ENCODE results near the gene ATP13A3.
"Not testable (repeated sequence)": the region's sequence is repeated elsewhere in the genome, so short reads cannot be mapped to it uniquely, and the experiment has no call there.

Gene ATP13A3

GRCh38 chr3:194497799-194498575 lies 11.2 kb upstream of the ATP13A3 start:
- no peak for DNase-seq

DNA sequence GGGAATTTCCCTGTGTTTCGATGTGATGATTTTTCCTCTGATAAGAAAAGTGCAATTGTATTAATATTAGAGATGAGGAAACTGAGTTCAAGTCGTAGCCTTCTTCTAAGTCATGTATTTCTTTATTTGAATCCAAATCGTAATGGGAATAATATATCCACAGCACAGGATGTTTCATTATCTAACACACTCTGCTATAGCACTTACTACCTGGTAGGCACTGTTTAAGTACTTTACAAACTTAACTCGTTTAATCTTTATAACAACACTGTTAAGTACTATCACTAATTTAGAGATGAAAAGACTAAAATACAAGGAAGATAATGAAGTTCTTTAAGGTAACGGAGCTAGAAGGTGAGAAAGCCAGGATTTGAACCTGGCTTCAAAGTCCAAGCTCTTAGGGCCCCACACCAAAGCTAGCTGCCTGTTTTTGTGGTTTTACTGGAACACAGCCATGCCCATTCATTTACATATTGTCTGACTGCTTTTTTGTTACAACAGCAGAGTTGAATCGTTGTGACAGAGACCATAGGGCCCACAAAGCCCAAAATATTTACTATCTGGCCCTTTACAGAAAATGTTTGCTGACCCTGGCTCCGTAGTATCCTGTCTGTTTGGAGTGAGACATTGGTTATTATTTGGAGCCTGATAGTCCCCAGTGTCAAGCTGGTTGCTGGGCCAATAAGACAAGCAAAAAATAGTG lies 9.6 kb upstream of the ATP13A3 start:
- DNase-seq = no peak

DNA sequence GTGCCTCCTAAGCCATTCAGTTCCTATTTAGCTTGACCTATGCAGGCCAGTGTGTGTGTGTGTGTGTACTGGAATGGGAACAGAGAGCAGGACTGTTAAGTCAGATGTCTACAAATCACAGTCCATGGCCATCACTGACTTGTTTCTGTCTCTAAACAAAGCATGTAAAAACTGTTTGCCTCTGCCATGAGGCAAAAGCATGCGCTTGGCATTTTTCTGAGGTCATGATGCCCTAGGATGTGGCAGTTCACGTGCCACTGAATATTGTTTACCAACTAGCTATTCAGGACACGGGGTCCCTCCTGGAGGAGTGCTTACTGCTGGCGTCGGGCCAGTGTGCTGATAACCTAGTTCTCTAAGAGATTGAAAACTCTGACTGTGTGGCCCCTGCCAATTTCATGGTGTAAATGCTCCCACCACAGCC lies 8.2 kb upstream of the ATP13A3 start:
- DNase-seq = no peak

DNA sequence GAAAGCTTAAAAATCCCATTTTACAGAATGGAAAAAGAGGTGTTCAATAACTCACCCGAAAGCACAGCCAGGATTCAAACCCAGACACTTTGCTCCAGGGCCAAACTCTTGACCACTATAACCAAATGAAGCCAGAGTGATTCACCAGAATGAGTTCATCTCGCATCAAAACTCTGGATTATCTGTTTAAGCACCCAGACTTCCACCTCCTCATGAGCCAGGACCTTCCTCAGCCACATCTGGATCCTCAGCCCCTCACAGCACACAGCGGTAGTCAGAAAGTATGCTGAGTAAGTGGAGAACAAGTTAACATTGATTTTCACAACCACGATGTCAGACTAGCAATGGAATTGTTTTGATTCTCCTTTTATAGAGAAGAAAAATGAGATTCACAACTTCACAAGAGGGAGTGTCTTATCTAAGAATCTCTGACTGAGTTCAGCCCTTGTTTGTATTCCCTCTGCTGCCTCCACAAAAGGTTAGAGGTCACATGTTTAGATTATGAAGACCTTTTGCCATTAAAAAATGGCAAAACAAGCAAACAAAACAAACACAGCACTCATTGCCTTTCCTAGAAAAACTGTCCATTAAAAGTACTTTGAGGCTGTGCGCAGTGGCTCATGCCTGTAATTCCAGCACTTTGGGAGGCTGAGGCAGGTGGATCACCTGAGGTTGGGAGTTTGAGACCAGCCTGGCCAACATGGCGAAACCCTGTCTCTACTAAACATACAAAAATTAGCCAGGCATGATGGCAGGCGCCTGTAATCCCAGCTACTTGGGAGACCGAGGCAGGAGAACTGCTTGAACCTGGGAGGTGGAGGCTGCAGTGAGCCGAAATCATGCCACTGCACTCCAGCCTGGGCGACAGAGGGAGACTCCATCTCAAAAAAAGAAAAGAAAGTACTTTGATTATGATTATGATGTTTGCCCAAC lies 7.5 kb upstream of the ATP13A3 start:
- DNase-seq = not testable (repeated sequence)

DNA sequence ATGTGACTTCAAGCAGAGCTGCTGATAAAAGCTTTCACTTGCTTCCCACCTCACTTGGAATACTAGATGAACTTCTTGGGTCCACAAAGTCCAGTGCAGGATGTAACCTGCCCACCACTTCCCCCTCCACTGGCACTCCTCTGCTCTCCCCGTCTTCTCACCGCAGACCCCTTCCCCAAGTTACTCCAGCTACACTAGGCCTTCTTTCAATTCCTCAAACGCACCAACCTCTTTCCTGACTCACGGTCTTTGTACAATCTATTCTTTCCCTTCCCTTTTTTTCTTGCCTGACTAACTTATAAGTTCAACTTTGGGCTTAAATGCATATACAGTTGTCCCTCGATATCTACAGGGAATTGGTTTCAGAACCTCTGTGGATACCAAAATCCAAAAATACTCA lies 5.2 kb upstream of the ATP13A3 start:
- DNase-seq = peak; percentile 93

DNA sequence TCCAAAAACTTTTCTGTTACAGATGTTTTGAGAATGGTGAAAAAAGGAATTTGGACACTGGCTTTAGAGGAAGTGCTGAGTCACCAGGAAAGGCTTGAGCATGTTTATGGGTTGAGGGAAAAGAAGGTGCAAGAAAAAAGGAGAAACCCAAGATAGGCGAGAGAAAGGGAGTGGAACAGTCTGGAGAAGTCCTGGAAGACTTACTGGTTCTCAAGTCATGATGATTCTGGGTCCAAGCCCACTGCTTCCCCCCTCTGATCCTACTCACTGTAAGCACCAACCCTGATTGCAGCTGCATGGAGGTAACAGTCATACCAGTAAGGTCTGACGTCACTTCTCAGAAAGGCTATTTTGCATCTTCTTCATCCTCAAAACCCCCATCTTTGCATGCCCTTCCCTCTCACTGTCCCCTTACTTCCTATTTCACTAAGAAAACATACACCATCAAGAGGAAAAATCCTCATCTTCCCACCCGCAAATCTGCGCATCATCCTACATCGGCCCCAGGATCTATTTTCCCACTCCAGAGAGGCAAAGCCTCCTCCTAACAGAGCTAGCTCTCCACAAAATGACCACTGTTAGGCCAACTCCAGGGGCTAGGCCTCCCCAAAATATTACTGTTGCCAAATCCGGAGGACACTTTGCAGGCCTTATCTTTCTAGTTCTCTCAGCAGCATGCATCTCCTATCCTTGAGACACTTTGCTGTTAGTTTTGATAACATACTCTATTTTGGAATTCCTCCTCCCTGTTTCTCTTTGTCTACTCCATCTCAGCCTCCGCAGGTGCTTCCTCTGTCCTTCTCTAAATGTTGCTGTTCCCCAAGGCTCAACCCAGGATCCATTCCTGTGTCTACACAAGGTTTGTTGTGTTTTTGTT lies 3.2 kb upstream of the ATP13A3 start:
- no peak for DNase-seq

DNA sequence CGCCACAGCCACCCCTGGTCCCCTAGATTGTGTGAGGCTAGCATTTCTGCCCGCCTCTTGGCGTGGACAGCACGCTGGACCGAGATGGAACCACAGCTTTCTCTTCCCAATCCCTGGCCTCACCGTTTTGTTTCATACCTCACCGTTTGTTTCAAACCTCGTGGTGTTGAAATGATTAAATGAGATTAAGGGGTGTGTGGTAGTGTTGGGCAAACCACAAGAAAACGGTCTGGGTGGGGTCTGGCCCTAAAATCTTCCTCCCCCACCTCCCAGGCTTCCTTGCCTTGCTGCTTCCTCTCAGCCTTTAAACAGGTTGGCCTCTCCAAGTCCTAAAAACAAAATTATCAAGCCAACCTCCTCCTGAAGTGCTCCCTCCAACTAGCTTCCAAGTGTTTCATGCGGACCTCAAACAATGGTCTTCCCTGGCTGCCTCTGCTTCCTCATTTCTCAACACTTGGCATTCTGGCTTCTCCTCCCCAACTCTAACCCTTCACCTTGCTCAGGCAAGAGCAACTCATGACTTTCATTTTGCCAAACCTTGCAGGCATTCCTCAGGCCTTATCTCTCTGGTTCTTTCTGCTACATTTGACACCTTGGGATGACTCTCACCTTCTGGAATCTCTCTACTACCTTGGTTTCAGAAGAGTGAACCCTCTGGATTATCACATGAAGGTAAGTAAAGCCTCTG lies 1.4 kb upstream of the ATP13A3 start:
- no peak for DNase-seq

DNA sequence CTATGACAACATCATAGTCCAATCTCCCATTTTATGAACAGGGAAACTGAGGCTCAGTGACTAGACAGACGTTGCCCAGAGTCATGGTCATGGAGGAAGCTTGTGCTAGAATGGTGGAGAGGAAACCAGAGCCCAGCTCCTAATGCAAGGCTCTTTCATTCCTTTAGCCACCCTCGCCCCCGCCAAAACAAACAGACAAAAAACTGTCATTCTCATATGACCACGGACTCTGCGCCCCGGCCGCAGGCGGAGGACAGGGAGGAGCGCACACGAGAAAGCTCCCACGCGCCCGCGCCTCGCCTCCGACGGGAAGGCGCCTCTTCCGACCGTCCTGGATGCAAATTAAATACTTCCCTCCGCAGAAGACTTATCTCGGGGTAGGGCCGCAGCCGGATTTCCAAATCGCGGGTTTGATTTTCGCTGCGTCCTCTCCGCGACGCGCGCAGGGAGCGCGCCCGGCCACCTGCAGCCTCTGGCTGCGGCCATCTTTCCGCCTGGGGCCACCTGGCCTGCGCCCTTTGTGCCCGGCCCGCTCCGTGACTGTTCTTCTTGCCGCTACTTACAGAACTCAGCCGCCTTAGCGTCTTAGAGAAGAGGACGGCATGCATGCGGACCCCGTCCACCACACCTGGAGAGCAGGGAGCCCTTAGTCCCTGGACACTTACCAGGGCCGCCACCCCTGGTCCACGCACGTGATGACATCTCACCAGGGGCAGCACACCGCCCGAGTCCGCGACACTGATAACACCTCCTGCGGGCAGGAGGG lies 670 bp upstream of the ATP13A3 start:
- no peak for DNase-seq

DNA sequence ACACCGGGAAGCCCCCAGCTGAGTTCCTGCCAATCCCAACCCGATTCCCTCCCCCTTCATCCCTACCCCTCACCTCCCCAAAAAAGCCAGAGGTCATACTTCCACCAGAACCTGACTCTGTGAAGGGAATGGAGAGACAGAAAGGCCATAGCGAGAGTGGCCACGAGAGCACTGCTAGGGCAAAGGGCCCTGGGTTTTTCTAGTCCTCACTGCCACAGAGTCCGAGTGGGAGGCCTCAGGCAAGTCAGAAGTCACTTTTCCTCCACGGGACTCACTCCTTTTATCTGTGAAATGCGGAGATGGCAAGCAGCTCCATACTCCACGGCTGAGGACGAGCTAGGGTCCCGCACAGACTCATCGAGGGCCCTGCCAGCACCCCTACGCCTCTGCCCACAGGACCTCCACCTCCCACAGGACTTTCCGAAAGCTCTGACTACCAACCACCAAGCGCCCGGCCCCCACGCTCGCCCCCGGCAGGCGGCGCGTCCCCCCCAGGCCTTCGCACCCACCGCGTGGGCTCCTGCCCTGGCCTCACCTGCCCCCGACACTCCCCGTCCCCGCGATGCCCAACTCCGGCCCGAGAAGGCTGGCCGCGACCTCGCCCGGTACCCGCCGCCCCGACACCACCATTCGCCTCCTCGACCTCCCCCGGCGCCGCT lies 792 bp downstream of the ATP13A3 start:
- no peak for DNase-seq

- DNase-seq = no peak
These were observed 1.3 kb downstream of the ATP13A3 start for GRCh38 chr3:194485468-194485880.

DNA sequence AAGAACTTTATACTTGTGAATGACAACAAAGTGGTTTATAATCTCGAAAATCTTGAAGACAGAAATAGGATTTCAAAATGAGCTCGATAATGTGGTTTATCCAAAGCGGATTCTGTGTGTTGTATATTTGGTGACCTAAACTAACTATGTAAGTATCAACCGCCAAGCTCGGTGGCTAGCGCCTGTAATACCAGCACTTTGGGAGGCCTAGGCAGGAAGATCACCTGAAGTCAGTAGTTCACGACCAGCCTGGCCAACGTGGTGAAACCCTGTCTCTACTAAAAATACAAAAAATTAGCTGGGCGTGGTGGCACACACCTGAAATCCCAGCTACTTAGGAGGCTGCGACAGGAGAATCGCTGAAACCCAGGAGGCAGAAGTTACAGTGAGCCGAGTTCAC lies 2.2 kb downstream of the ATP13A3 start:
- no peak for DNase-seq

DNA sequence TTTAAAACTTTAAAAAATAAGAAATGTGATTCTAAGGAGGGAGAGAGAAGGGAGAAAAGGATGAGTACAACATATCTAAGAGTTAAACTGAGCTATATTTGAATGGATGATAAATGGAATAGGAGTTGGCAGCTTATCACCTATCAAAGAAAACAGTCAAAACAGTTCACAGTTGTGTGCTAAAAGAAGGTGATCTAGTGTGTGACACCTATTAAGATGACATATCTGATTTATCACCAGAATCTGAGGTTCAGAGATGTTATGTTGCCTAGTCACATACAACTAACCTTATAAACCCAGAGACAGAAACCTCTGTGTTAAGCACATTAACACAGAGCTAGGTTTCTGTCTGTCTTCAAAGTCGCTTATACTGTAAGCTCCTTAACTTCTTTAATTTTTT lies 3.0 kb downstream of the ATP13A3 start:
- no peak for DNase-seq

- not testable (repeated sequence) for DNase-seq
These were observed 4.0 kb downstream of the ATP13A3 start for GRCh38 chr3:194482830-194483229.

- no peak for DNase-seq
These were observed 4.6 kb downstream of the ATP13A3 start for GRCh38 chr3:194482196-194482593.

- DNase-seq = no peak
These were observed 5.1 kb downstream of the ATP13A3 start for GRCh38 chr3:194481525-194482195.

DNA sequence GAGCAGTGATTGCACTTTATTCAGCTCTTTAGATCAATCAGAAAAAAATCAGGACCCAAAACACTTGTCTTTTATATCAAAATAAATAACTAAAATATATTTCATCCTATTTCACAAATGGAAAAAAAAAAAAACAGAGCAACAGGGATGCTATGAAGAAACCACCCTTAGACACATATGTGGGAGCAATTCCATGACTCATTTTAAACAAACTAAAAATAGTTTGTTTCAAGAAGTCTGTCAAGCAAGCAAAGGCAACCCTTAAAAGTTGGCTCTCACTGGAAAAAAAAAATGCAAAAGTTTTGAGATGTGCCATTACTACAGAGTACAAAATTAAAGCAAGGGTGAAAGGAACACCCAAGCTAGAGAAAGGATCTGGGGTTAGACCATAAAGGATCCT lies 5.7 kb downstream of the ATP13A3 start:
- no peak for DNase-seq

GRCh38 chr3:194476784-194477183 lies 10.0 kb downstream of the ATP13A3 start:
- DNase-seq = no peak

GRCh38 chr3:194475978-194476377 lies 10.8 kb downstream of the ATP13A3 start:
- no peak for DNase-seq

GRCh38 chr3:194475138-194475932 lies 11.5 kb downstream of the ATP13A3 start:
- no peak for DNase-seq
